SK-N-SH (cell line): Measurements from ENCODE around the gene PDE8A. TPM values are rescaled to one million over a fixed set of nuclear protein-coding genes. Genes with fewer than 3 reads are reported as not detected.

Experiments used
- CTCF ChIA-PET: fragments of 300-600, 350-600 bp; formaldehyde crosslinking; extraction: SDS; loops from one replicate; lab custom pipeline; 2021; lab: Yijun Ruan, JAX
- POLR2A ChIA-PET: fragments of 350-600 bp; sonication (Branson Sonifier 250); formaldehyde crosslinking; extraction: SDS; loops from one replicate; lab custom pipeline; 2020; ENCODE audit warnings: antibody characterized with exemption, inconsistent platforms; lab: Yijun Ruan, JAX
- DNase-seq: peaks from one replicate; pipeline ENCODE4 v3.0.0; 2012
- H2AFZ ChIP-seq: fragments of 200-600 bp; sonication (generic); 2 replicates; pipeline ENCODE4 v1.8.1; 2016; ENCODE audit warnings: antibody characterized with exemption, mild to moderate bottlenecking, low read depth
- H3F3A ChIP-seq: fragments of 200-600 bp; sonication (generic); replicated peaks from 2 replicates; pipeline ENCODE3; 2016; ENCODE audit warnings: antibody characterized with exemption, mild to moderate bottlenecking; ENCODE audit not compliant: insufficient read depth
- H3K27ac ChIP-seq, 2 experiments: fragments of 200-500 bp in 1 of 2; fragments of 200-600 bp in 1 of 2; sonication (Bioruptor generic) in 1 of 2; sonication (generic), shearing (Covaris generic) in 1 of 2; 2 replicates each; pipeline versions ENCODE4 v1.5.1 to v1.6.1; 2014 to 2016; ENCODE audit warnings: low read depth in 2 of 2, inconsistent platforms in 1 of 2, low read length in 1 of 2, mild to moderate bottlenecking in 1 of 2, mixed read lengths in 1 of 2
- H3K27me3 ChIP-seq: fragments of 200-600 bp; sonication (generic), shearing (Covaris generic); 2 replicates; pipeline ENCODE4 v1.6.1; 2016; ENCODE audit warnings: mixed run types; ENCODE audit not compliant: insufficient read depth
- H3K36me3 ChIP-seq, 2 experiments: fragments of 200-500 bp in 1 of 2; fragments of 200-600 bp in 1 of 2; sonication (Bioruptor generic) in 1 of 2; sonication (generic) in 1 of 2; replicated peaks in 1 of 2; 2 replicates each; pipeline versions ENCODE3 to v1.5.1; 2014 to 2016; ENCODE audit warnings: low read length in 1 of 2, mild to moderate bottlenecking in 1 of 2; ENCODE audit not compliant: insufficient read depth in 2 of 2, control insufficient read depth in 1 of 2
- H3K4me1 ChIP-seq, 2 experiments: fragments of 200-500 bp in 1 of 2; fragments of 200-600 bp in 1 of 2; sonication (Bioruptor generic) in 1 of 2; sonication (generic), shearing (Covaris generic) in 1 of 2; 2 replicates each; pipeline versions ENCODE4 v1.5.1 to v1.6.1; 2014 to 2016; ENCODE audit warnings: low read depth in 1 of 2, low read length in 1 of 2, mixed run types in 1 of 2; ENCODE audit not compliant: insufficient read depth in 2 of 2, control insufficient read depth in 1 of 2
- H3K4me2 ChIP-seq: fragments of 200-600 bp; sonication (generic), shearing (Covaris generic); 2 replicates; pipeline ENCODE4 v1.6.1; 2017; ENCODE audit warnings: mixed run types
- H3K4me3 ChIP-seq, 2 experiments: fragments of 200-500 bp in 1 of 2; fragments of 200-600 bp in 1 of 2; sonication (Bioruptor generic) in 1 of 2; sonication (generic), shearing (Covaris generic) in 1 of 2; 2 replicates each; pipeline versions ENCODE4 v1.5.1 to v1.8.1; 2014 to 2016; ENCODE audit warnings: low read depth in 2 of 2, inconsistent platforms in 1 of 2, low read length in 1 of 2, mild to moderate bottlenecking in 1 of 2, mixed read lengths in 1 of 2, moderate library complexity in 1 of 2
- H3K79me2 ChIP-seq: fragments of 200-600 bp; sonication (generic); 2 replicates; pipeline ENCODE4 v1.8.1; 2017; ENCODE audit warnings: mild to moderate bottlenecking; ENCODE audit not compliant: insufficient read depth
- H3K9ac ChIP-seq: fragments of 200-600 bp; sonication (generic); 2 replicates; pipeline ENCODE4 v1.6.1; 2017; ENCODE audit warnings: mixed run types
- H3K9me2 ChIP-seq: fragments of 200-600 bp; sonication (generic); 2 replicates; pipeline ENCODE4 v1.6.1; 2017; ENCODE audit warnings: mixed run types
- H3K9me3 ChIP-seq: fragments of 200-600 bp; sonication (generic); 2 replicates; pipeline ENCODE4 v1.6.1; 2017; ENCODE audit warnings: mixed run types, mild to moderate bottlenecking, moderate library complexity
- H4K20me1 ChIP-seq: fragments of 200-600 bp; sonication (generic); 2 replicates; pipeline ENCODE4 v1.6.1; 2017; ENCODE audit warnings: mild to moderate bottlenecking, mixed run types; ENCODE audit not compliant: insufficient read depth
- CHD2 ChIP-seq: fragments of 150-350 bp; IDR thresholded peaks from 2 replicates; pipeline ENCODE4 v1.6.1; 2018; ENCODE audit warnings: low read length; ENCODE audit not compliant: partially characterized antibody
- EP300 ChIP-seq, 2 experiments: IDR thresholded peaks; 2 replicates each; pipeline versions ENCODE4 v1.4.0 to v1.6.1; 2012; ENCODE audit warnings: borderline replicate concordance in 1 of 2, low read depth in 1 of 2, low read length in 1 of 2
- EZH2phosphoT487 ChIP-seq: fragments of 200-600 bp; sonication (generic); IDR thresholded peaks from 2 replicates; pipeline ENCODE4 v1.6.1; 2017; ENCODE audit warnings: low read depth, mixed run types, mild to moderate bottlenecking, antibody characterized with exemption, moderate library complexity, borderline replicate concordance
- FOSL2 ChIP-seq: IDR thresholded peaks from 2 replicates; pipeline ENCODE4 v1.4.0; 2012; ENCODE audit warnings: low read depth, mild to moderate bottlenecking, moderate library complexity, borderline replicate concordance
- FOXJ3 ChIP-seq: sonication (generic); formaldehyde crosslinking; IDR thresholded peaks from 2 replicates; pipeline ENCODE4 v1.5.1; 2020; ENCODE audit warnings: mild to moderate bottlenecking, missing genetic modification reagents
- JUND ChIP-seq: IDR thresholded peaks from 2 replicates; pipeline ENCODE4 v1.4.0; 2012
- NFIC ChIP-seq: IDR thresholded peaks from 2 replicates; pipeline ENCODE4 v1.4.0; 2012; ENCODE audit warnings: borderline replicate concordance
- NRF1 ChIP-seq: IDR thresholded peaks from 2 replicates; pipeline ENCODE4 v1.6.1; 2012; ENCODE audit warnings: low read depth, mild to moderate bottlenecking, low read length
- POLR2AphosphoS5 ChIP-seq: IDR thresholded peaks from 2 replicates; pipeline ENCODE4 v1.6.1; 2012; ENCODE audit warnings: low read depth, low read length
- RAD21 ChIP-seq: IDR thresholded peaks from 2 replicates; pipeline ENCODE4 v1.6.1; 2012; ENCODE audit warnings: mild to moderate bottlenecking, low read length
- RCOR1 ChIP-seq: fragments of 150-350 bp; IDR thresholded peaks from 2 replicates; pipeline ENCODE4 v1.6.1; 2017; ENCODE audit warnings: antibody characterized with exemption, low read length
- RFX5 ChIP-seq: IDR thresholded peaks from 2 replicates; pipeline ENCODE4 v1.6.1; 2012; ENCODE audit warnings: mild to moderate bottlenecking, improper control_type of control experiment, low read length
- RXRA ChIP-seq: IDR thresholded peaks from 2 replicates; pipeline ENCODE4 v1.4.0; 2012; ENCODE audit warnings: low read depth, mild to moderate bottlenecking, borderline replicate concordance
- SMC3 ChIP-seq: IDR thresholded peaks from 2 replicates; pipeline ENCODE4 v1.6.1; 2012; ENCODE audit warnings: low read depth, low read length, improper control_type of control experiment
- TCF12 ChIP-seq: IDR thresholded peaks from 2 replicates; pipeline ENCODE4 v1.4.0; 2012
- TEAD4 ChIP-seq: IDR thresholded peaks from 2 replicates; pipeline ENCODE4 v1.4.0; 2012; ENCODE audit warnings: mild to moderate bottlenecking, borderline replicate concordance; ENCODE audit not compliant: insufficient read depth
- WGBS: methylation state at CpG from one replicate; pipeline ENCODE4 v1.1.6; 2017; ENCODE audit warnings: low lambda C conversion rate; 5-methylcytosine and 5-hydroxymethylcytosine counted together
- polyA plus RNA-seq, 3 experiments: library from polyadenylated mRNA; depleted of rRNA; stranded (reverse); fragments of >200 nt; gene quantifications; 2 replicates each; pipeline ENCODE4 v1.2.3, GENCODE V29; 2012
- TF ChIP-seq, protein P1 (sequence below): IDR thresholded peaks from 2 replicates; pipeline ENCODE4 v1.4.0; 2012; ENCODE audit warnings: low read depth
- TF ChIP-seq, protein P2 (sequence below): IDR thresholded peaks from 2 replicates; pipeline ENCODE4 v1.4.0; 2012; ENCODE audit warnings: low read depth, borderline replicate concordance
- TF ChIP-seq, protein P3 (sequence below): IDR thresholded peaks from 2 replicates; pipeline ENCODE4 v1.6.1; 2012; ENCODE audit warnings: mild to moderate bottlenecking, low read depth, low read length, moderate library complexity

Gene PDE8A
- polyA plus RNA-seq, 1 of the 3 experiments (the other 2 are of a cell fraction) = 13.4 TPM

DNA sequence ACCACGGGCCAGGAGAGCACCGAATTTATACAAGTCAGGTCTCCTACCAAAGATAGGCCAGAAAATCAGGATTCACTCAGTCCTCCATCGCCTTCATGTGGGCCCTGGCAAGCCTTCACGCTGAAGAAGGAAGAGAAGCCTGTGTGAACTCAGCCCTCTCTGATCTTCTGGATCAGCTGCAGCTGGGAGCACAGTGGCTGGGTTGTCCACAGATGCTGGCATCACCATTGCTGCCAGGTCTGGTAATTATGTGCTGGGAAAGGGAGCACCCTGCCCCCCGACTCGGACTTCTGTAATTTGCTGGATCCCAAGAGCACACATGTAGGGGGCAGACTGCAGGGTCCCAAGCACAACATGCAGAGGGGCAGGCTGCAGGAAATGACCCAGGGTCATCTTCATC, 12.4 kb upstream of the PDE8A start:
- no peaks in the 10 kb centered on the region for H3F3A ChIP-seq
- H3K79me2 ChIP-seq = no peaks in the 10 kb centered on the region
- no peak for TF ChIP-seq FOSL2
- TF ChIP-seq, protein P1, sequence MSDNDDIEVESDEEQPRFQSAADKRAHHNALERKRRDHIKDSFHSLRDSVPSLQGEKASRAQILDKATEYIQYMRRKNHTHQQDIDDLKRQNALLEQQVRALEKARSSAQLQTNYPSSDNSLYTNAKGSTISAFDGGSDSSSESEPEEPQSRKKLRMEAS = no peak
- TF ChIP-seq RXRA = no peak
- TF ChIP-seq JUND = no peak
- TF ChIP-seq RAD21 = no peak
- TF ChIP-seq RFX5 = no peak
- no peak for TF ChIP-seq TEAD4
- TF ChIP-seq FOXJ3 (CRISPR knock-in tag) = no peak
- no peak for TF ChIP-seq TCF12
- TF ChIP-seq NRF1 = no peak
- no peak for TF ChIP-seq RCOR1
- TF ChIP-seq CHD2 = no peak
- TF ChIP-seq SMC3 = no peak
- TF ChIP-seq, protein P2, sequence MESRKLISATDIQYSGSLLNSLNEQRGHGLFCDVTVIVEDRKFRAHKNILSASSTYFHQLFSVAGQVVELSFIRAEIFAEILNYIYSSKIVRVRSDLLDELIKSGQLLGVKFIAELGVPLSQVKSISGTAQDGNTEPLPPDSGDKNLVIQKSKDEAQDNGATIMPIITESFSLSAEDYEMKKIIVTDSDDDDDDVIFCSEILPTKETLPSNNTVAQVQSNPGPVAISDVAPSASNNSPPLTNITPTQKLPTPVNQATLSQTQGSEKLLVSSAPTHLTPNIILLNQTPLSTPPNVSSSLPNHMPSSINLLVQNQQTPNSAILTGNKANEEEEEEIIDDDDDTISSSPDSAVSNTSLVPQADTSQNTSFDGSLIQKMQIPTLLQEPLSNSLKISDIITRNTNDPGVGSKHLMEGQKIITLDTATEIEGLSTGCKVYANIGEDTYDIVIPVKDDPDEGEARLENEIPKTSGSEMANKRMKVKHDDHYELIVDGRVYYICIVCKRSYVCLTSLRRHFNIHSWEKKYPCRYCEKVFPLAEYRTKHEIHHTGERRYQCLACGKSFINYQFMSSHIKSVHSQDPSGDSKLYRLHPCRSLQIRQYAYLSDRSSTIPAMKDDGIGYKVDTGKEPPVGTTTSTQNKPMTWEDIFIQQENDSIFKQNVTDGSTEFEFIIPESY = no peak
- no peak for TF ChIP-seq EZH2phosphoT487
- TF ChIP-seq NFIC = no peak
- TF ChIP-seq EP300 (IDR thresholded peaks at IDR 0.05; ENCODE audit: borderline replicate concordance in 1 of 2, low read depth in 1 of 2, low read length in 1 of 2) = no peak
- TF ChIP-seq POLR2AphosphoS5 = no peak
- TF ChIP-seq, protein P3, sequence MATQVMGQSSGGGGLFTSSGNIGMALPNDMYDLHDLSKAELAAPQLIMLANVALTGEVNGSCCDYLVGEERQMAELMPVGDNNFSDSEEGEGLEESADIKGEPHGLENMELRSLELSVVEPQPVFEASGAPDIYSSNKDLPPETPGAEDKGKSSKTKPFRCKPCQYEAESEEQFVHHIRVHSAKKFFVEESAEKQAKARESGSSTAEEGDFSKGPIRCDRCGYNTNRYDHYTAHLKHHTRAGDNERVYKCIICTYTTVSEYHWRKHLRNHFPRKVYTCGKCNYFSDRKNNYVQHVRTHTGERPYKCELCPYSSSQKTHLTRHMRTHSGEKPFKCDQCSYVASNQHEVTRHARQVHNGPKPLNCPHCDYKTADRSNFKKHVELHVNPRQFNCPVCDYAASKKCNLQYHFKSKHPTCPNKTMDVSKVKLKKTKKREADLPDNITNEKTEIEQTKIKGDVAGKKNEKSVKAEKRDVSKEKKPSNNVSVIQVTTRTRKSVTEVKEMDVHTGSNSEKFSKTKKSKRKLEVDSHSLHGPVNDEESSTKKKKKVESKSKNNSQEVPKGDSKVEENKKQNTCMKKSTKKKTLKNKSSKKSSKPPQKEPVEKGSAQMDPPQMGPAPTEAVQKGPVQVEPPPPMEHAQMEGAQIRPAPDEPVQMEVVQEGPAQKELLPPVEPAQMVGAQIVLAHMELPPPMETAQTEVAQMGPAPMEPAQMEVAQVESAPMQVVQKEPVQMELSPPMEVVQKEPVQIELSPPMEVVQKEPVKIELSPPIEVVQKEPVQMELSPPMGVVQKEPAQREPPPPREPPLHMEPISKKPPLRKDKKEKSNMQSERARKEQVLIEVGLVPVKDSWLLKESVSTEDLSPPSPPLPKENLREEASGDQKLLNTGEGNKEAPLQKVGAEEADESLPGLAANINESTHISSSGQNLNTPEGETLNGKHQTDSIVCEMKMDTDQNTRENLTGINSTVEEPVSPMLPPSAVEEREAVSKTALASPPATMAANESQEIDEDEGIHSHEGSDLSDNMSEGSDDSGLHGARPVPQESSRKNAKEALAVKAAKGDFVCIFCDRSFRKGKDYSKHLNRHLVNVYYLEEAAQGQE = no peak
- TF ChIP-seq, all 33 proteins: peak for 0
- Histone ChIP-seq H3K4me2 (no peak overlapping the region), H3K27ac (no peak overlapping the region), H3K4me3 (no peak overlapping the region), H4K20me1 (no peaks in the 10 kb centered on the region), H3K9me2 (no peaks in the 10 kb centered on the region), H3K27me3 (no peaks in the 10 kb centered on the region), H2AFZ (no peak overlapping the region), H3K36me3 (no peaks in the 10 kb centered on the region), H3K9me3 (no peaks in the 10 kb centered on the region), H3K4me1 (no peaks in the 10 kb centered on the region; a peak in 2 of 4 replicates), H3K9ac (no peak overlapping the region)
- no peak for DNase-seq
- ChIA-PET CTCF (interaction anchor here (0.9 to 4.0 kb wide), 4 partner anchors 11 to 199 kb away, joined by 3 to 14 read pairs (median 4); no protein-coding TSS in a partner anchor), POLR2A (no interaction called here)
- 55% methylated on average over 5 of the region's 6 CpGs for WGBS
